ENCODE data around the gene MIGA2. TPM values are rescaled to one million over a fixed set of nuclear protein-coding genes. Genes with fewer than 3 reads are reported as not detected.
"Not testable (repeated sequence)": the region's sequence is repeated elsewhere in the genome, so short reads cannot be mapped to it uniquely, and the experiment has no call there.

MIGA2 gene
- total RNA-seq, 1 donor from 2014 or later = 23.8 TPM

- Histone ChIP-seq H3K27me3 (ENCODE audit: insufficient read depth, low read length) (no peaks in the 10 kb centered on the region), H3K27ac (ENCODE audit: low read depth, low read length) (no peak overlapping the region), H3K4me1 (ENCODE audit: insufficient read depth, low read length) (no peaks in the 10 kb centered on the region), H3K9ac (ENCODE audit: low read length) (no peak overlapping the region), H2AFZ (ENCODE audit: low read depth, low read length) (no peak overlapping the region), H4K20me1 (ENCODE audit: insufficient read depth, low read length) (peaks cover 12% of the 10 kb centered on the region), H3K79me2 (ENCODE audit: insufficient read depth, low read length) (no peaks in the 10 kb centered on the region), H3K4me2 (ENCODE audit: low read length) (no peak overlapping the region), H3K9me3 (ENCODE audit: insufficient read depth, low read depth, low read length) (no peaks in the 10 kb centered on the region), H3K36me3 (ENCODE audit: insufficient read depth, low read length) (peaks cover 37% of the 10 kb centered on the region), H3K4me3 (ENCODE audit: insufficient read depth, low read depth, low read length) (no peak overlapping the region)
- FAIRE-seq (no peak), DNase-seq (ENCODE audit: low read depth) (no peak)
- Mint-ChIP-seq H3K27ac (ENCODE audit: unreplicated experiment) (no peak overlapping the region), H3K36me3 (ENCODE audit: low read depth, unreplicated experiment) (peaks cover 25% of the 10 kb centered on the region), H3K9me3 (ENCODE audit: unreplicated experiment) (no peaks in the 10 kb centered on the region), H3K4me1 (ENCODE audit: low read depth, unreplicated experiment) (peaks cover 2% of the 10 kb centered on the region), H3K27me3 (ENCODE audit: low read depth, unreplicated experiment) (no peaks in the 10 kb centered on the region), H3K4me3 (ENCODE audit: unreplicated experiment) (no peak overlapping the region)
- no peak for TF ChIP-seq EZH2 (IDR thresholded peaks at IDR 0.05; ENCODE audit: insufficient read depth, low read length)
- TF ChIP-seq CTCF (IDR thresholded peaks at IDR 0.05; ENCODE audit: insufficient read depth, low read depth, low read length) = no peak
Measured at GRCh38 chr9:129001504-129002325, 34.7 kb upstream of the MIGA2 start.

- H3K4me2 ChIP-seq (ENCODE audit: low read length) = no peak overlapping the region
- no peak overlapping the region for H3K4me3 ChIP-seq (ENCODE audit: insufficient read depth, low read depth, low read length)
- peaks cover 19% of the 10 kb centered on the region for H4K20me1 ChIP-seq (ENCODE audit: insufficient read depth, low read length)
- H3K27ac ChIP-seq (ENCODE audit: low read depth, low read length) = no peak overlapping the region
- no peaks in the 10 kb centered on the region for H3K79me2 ChIP-seq (ENCODE audit: insufficient read depth, low read length)
- no peak for TF ChIP-seq EZH2 (IDR thresholded peaks at IDR 0.05; ENCODE audit: insufficient read depth, low read length)
- no peak for TF ChIP-seq CTCF (IDR thresholded peaks at IDR 0.05; ENCODE audit: insufficient read depth, low read depth, low read length)
- peaks cover 2% of the 10 kb centered on the region for H3K4me1 Mint-ChIP-seq (ENCODE audit: low read depth, unreplicated experiment)
- H3K9me3 Mint-ChIP-seq (ENCODE audit: unreplicated experiment) = no peaks in the 10 kb centered on the region
- no peak overlapping the region for H3K27ac Mint-ChIP-seq (ENCODE audit: unreplicated experiment)
- H2AFZ ChIP-seq (ENCODE audit: low read depth, low read length) = no peak overlapping the region
- no peaks in the 10 kb centered on the region for H3K27me3 ChIP-seq (ENCODE audit: insufficient read depth, low read length)
- DNase-seq (ENCODE audit: low read depth) (no peak), FAIRE-seq (no peak)
- no peaks in the 10 kb centered on the region for H3K27me3 Mint-ChIP-seq (ENCODE audit: low read depth, unreplicated experiment)
- no peaks in the 10 kb centered on the region for H3K9me3 ChIP-seq (ENCODE audit: insufficient read depth, low read depth, low read length)
- H3K9ac ChIP-seq (ENCODE audit: low read length) = no peak overlapping the region
- H3K36me3 ChIP-seq (ENCODE audit: insufficient read depth, low read length) = peaks cover 31% of the 10 kb centered on the region
- peaks cover 18% of the 10 kb centered on the region for H3K36me3 Mint-ChIP-seq (ENCODE audit: low read depth, unreplicated experiment)
- no peak overlapping the region for H3K4me3 Mint-ChIP-seq (ENCODE audit: unreplicated experiment)
- H3K4me1 ChIP-seq (ENCODE audit: insufficient read depth, low read length) = no peaks in the 10 kb centered on the region
Measured at GRCh38 chr9:129002992-129003391, 33.4 kb upstream of the MIGA2 start.

- H3K4me2 ChIP-seq (ENCODE audit: low read length); H3K27me3 ChIP-seq (ENCODE audit: insufficient read depth, low read length); H3K79me2 ChIP-seq (ENCODE audit: insufficient read depth, low read length); H3K9ac ChIP-seq (ENCODE audit: low read length); H3K4me3 Mint-ChIP-seq (ENCODE audit: unreplicated experiment); H3K9me3 Mint-ChIP-seq (ENCODE audit: unreplicated experiment); H3K4me1 Mint-ChIP-seq (ENCODE audit: low read depth, unreplicated experiment); H3K4me1 ChIP-seq (ENCODE audit: insufficient read depth, low read length); FAIRE-seq; H2AFZ ChIP-seq (ENCODE audit: low read depth, low read length); H3K9me3 ChIP-seq (ENCODE audit: insufficient read depth, low read depth, low read length); DNase-seq (ENCODE audit: low read depth); H3K27me3 Mint-ChIP-seq (ENCODE audit: low read depth, unreplicated experiment); H3K4me3 ChIP-seq (ENCODE audit: insufficient read depth, low read depth, low read length); H3K27ac Mint-ChIP-seq (ENCODE audit: unreplicated experiment); H3K27ac ChIP-seq (ENCODE audit: low read depth, low read length): not testable (repeated sequence)
- peaks cover 16% of the 10 kb centered on the region for H3K36me3 Mint-ChIP-seq (ENCODE audit: low read depth, unreplicated experiment)
- peaks cover 19% of the 10 kb centered on the region for H4K20me1 ChIP-seq (ENCODE audit: insufficient read depth, low read length)
- H3K36me3 ChIP-seq (ENCODE audit: insufficient read depth, low read length) = peaks cover 23% of the 10 kb centered on the region
Measured at GRCh38 chr9:129004173-129004572, 32.3 kb upstream of the MIGA2 start.

Data from astrocyte (in vitro differentiated cells and primary cell).